ENCODE results near the gene SLC16A2. TPM values are rescaled to one million over a fixed set of nuclear protein-coding genes. Genes with fewer than 3 reads are reported as not detected.

The SLC16A2 gene
- total and polyA plus RNA-seq, 10 of the 15 experiments (the other 5 are each of a cell fraction or from before 2014, with no cell fraction given), result 0.08 to 0.13 TPM; not detected in 8

DNA sequence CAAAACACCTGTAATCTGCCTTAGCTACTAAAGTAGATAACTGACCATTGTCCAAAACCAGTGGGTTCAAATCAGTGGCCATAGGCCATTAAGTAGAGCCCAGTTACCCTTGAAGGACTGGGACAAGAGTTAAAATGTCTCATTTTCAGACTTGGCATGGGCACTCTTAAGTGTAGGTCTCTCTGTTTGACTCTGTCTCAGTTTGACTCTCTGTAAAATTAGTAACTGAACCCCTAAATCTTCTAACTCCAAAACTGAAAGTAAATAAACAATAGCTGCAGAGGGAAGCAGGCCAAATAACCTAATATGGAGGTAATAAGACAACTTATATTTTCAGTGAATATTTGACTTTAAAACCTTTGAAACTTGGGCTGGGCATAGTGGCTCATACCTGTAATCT is 89.1 kb downstream of the SLC16A2 start (continued):
- TF ChIP-seq, protein P1, sequence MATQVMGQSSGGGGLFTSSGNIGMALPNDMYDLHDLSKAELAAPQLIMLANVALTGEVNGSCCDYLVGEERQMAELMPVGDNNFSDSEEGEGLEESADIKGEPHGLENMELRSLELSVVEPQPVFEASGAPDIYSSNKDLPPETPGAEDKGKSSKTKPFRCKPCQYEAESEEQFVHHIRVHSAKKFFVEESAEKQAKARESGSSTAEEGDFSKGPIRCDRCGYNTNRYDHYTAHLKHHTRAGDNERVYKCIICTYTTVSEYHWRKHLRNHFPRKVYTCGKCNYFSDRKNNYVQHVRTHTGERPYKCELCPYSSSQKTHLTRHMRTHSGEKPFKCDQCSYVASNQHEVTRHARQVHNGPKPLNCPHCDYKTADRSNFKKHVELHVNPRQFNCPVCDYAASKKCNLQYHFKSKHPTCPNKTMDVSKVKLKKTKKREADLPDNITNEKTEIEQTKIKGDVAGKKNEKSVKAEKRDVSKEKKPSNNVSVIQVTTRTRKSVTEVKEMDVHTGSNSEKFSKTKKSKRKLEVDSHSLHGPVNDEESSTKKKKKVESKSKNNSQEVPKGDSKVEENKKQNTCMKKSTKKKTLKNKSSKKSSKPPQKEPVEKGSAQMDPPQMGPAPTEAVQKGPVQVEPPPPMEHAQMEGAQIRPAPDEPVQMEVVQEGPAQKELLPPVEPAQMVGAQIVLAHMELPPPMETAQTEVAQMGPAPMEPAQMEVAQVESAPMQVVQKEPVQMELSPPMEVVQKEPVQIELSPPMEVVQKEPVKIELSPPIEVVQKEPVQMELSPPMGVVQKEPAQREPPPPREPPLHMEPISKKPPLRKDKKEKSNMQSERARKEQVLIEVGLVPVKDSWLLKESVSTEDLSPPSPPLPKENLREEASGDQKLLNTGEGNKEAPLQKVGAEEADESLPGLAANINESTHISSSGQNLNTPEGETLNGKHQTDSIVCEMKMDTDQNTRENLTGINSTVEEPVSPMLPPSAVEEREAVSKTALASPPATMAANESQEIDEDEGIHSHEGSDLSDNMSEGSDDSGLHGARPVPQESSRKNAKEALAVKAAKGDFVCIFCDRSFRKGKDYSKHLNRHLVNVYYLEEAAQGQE (IDR thresholded peaks at IDR 0.05; ENCODE audit: low read depth, low read length), result no peak
- TF ChIP-seq JUNB (IDR thresholded peaks at IDR 0.05), result peak; percentile 66

DNA sequence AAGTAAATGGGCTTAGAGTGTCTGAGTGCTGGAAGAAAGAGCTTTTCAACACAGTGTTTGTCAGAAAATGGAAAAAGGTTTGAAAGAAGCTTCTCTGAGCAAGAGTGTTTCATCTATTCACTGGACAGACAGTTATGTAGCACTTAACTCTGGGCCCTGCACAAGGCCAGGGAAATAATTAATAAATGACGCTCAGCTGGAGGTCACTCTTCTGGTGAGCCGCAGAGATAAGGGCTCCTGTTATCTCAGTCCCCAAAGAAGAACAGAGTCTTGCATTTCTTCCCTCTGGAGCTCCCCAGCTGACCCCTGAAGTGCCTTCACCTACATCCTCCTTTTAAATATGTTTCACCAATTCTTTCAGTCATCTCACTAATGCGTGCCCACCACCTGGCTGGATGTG is 90.4 kb downstream of the SLC16A2 start:
- SMC1A ChIA-PET (ENCODE audit: uncharacterized antibody, unreplicated experiment), result interaction anchor here (1.2 kb wide), 1 partner anchor 13 kb away, joined by 4 read pairs; no protein-coding TSS in a partner anchor
- ATAC-seq, result no peak
- Histone ChIP-seq H3K9ac (ENCODE audit: control insufficient read depth, insufficient read depth, low read length) (no peak overlapping the region), H3K27ac (ENCODE audit: control insufficient read depth, insufficient read depth) (no peak overlapping the region), H3K36me3 (ENCODE audit: control insufficient read depth in 2 of 2, insufficient read depth in 2 of 2, low read length in 1 of 2) (no peaks in the 10 kb centered on the region), H2AFZ (ENCODE audit: control insufficient read depth, low read depth, low read length) (no peak overlapping the region), H3K4me1 (ENCODE audit: control insufficient read depth, insufficient read depth, low read length) (no peaks in the 10 kb centered on the region), H3K4me3 (no peak overlapping the region), H3K4me2 (ENCODE audit: control insufficient read depth, insufficient read depth) (no peak overlapping the region), H3K9me3 (replicated peaks; ENCODE audit: control insufficient read depth, insufficient read depth, low read length) (no peaks in the 10 kb centered on the region), H3K27me3 (replicated peaks in 1 of 2; ENCODE audit: control insufficient read depth in 2 of 2, insufficient read depth in 2 of 2, low read length in 1 of 2) (no peaks in the 10 kb centered on the region; a peak in 1 of 4 replicates), H3K79me2 (ENCODE audit: control insufficient read depth, insufficient read depth, low read length) (no peaks in the 10 kb centered on the region), H4K20me1 (ENCODE audit: control insufficient read depth, insufficient read depth) (no peaks in the 10 kb centered on the region)
- in situ Hi-C loops (cut with MboI) (no loop called here), intact Hi-C loops (cut with micrococcal nuclease; ENCODE audit: unreplicated experiment) (no loop called here)
- no TSS peak for BruUV-seq (replicated peaks)
- no peak for FAIRE-seq
- 47% methylated on average over 3 of the region's 3 CpGs for WGBS (ENCODE audit: insufficient coverage, insufficient replicate concordance, low lambda C conversion rate, missing lambda C conversion rate)
- POLR2A ChIA-PET, result no interaction called here
- RAD21 ChIA-PET (ENCODE audit: unreplicated experiment), result no interaction called here
- no peak for DNase-seq (ENCODE audit: low read depth, low spot score)
- CTCF ChIA-PET, result no interaction called here
- TF ChIP-seq EP300 (IDR thresholded peaks at IDR 0.05; ENCODE audit: borderline replicate concordance in 1 of 2, control insufficient read depth in 1 of 2, low read depth in 2 of 2, low read length in 2 of 2), result no peak
- TF ChIP-seq, protein P2, sequence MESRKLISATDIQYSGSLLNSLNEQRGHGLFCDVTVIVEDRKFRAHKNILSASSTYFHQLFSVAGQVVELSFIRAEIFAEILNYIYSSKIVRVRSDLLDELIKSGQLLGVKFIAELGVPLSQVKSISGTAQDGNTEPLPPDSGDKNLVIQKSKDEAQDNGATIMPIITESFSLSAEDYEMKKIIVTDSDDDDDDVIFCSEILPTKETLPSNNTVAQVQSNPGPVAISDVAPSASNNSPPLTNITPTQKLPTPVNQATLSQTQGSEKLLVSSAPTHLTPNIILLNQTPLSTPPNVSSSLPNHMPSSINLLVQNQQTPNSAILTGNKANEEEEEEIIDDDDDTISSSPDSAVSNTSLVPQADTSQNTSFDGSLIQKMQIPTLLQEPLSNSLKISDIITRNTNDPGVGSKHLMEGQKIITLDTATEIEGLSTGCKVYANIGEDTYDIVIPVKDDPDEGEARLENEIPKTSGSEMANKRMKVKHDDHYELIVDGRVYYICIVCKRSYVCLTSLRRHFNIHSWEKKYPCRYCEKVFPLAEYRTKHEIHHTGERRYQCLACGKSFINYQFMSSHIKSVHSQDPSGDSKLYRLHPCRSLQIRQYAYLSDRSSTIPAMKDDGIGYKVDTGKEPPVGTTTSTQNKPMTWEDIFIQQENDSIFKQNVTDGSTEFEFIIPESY (IDR thresholded peaks at IDR 0.05), result no peak
- TF ChIP-seq POLR2AphosphoS5 (IDR thresholded peaks at IDR 0.05; ENCODE audit: low read length), result no peak
- no peak for TF ChIP-seq NRF1 (conservative IDR thresholded peaks at IDR 0.05; ENCODE audit: low read depth, low read length)
- TF ChIP-seq BMI1 (IDR thresholded peaks at IDR 0.05; ENCODE audit: borderline replicate concordance), result no peak
- no peak for TF ChIP-seq SMC3 (IDR thresholded peaks at IDR 0.05; ENCODE audit: borderline replicate concordance, low read length)
- TF ChIP-seq HDAC6 (IDR thresholded peaks at IDR 0.05; ENCODE audit: unreplicated experiment), result no peak
- TF ChIP-seq NFYB (IDR thresholded peaks at IDR 0.05; ENCODE audit: insufficient read depth, low read depth, low read length), result no peak
- no peak for TF ChIP-seq MXI1 (IDR thresholded peaks at IDR 0.05; ENCODE audit: low read depth, low read length)
- no peak for TF ChIP-seq CHD4 (IDR thresholded peaks at IDR 0.05)
- TF ChIP-seq, protein P3, sequence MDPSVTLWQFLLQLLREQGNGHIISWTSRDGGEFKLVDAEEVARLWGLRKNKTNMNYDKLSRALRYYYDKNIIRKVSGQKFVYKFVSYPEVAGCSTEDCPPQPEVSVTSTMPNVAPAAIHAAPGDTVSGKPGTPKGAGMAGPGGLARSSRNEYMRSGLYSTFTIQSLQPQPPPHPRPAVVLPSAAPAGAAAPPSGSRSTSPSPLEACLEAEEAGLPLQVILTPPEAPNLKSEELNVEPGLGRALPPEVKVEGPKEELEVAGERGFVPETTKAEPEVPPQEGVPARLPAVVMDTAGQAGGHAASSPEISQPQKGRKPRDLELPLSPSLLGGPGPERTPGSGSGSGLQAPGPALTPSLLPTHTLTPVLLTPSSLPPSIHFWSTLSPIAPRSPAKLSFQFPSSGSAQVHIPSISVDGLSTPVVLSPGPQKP (IDR thresholded peaks at IDR 0.05; ENCODE audit: low read depth, low read length), result no peak
